H1 (cell line): ENCODE measurements around the gene LCLAT1. TPM values are rescaled to one million over a fixed set of nuclear protein-coding genes. Genes with fewer than 3 reads are reported as not detected.

Experiments used
- CTCF ChIA-PET: fragments of 300-600 bp; sonication (Branson Sonifier 250); formaldehyde crosslinking; loops from one replicate; lab custom pipeline; 2021; ENCODE audit not compliant: partially characterized antibody; lab: Charles Lee
- POLR2A ChIA-PET: fragments of 300-600 bp; sonication (Branson Sonifier 250); formaldehyde crosslinking; loops from one replicate; lab custom pipeline; 2021; ENCODE audit warnings: inconsistent platforms; ENCODE audit not compliant: partially characterized antibody; lab: Charles Lee
- DNase-seq, 2 experiments: peaks; one replicate each; pipeline versions ENCODE4 v3.0.0 to v3.0.0-alpha.2; 2010 to 2022; ENCODE audit warnings: low spot score in 2 of 2, low read depth in 1 of 2, mixed read lengths in 1 of 2
- FAIRE-seq: peaks from 2 replicates; lab custom pipeline; 2011; peaks lifted over from hg19 to GRCh38; lab: Jason Lieb, UNC
- H2AFZ ChIP-seq: 2 replicates; pipeline ENCODE4 v1.8.1; 2012; ENCODE audit warnings: low read length, inconsistent platforms
- H2AK5ac ChIP-seq: 2 replicates; pipeline ENCODE4 v1.6.1; 2013; ENCODE audit warnings: low read depth, low read length
- H2BK120ac ChIP-seq: replicated peaks from 2 replicates; pipeline ENCODE3; 2013; ENCODE audit warnings: low read depth, low read length, inconsistent platforms
- H2BK12ac ChIP-seq: 2 replicates; pipeline ENCODE4 v1.6.1; 2013; ENCODE audit warnings: low read depth, low read length
- H2BK15ac ChIP-seq: 2 replicates; pipeline ENCODE4 v1.6.1; 2013; ENCODE audit warnings: low read length
- H2BK20ac ChIP-seq: 2 replicates; pipeline ENCODE4 v1.6.1; 2013; ENCODE audit warnings: low read length
- H2BK5ac ChIP-seq: 2 replicates; pipeline ENCODE4 v1.6.1; 2013; ENCODE audit warnings: low read depth, low read length
- H3K14ac ChIP-seq: 2 replicates; pipeline ENCODE4 v1.6.1; 2013; ENCODE audit warnings: inconsistent platforms; ENCODE audit not compliant: insufficient read length
- H3K18ac ChIP-seq: 2 replicates; pipeline ENCODE4 v1.6.1; 2013; ENCODE audit warnings: low read length; ENCODE audit errors: extremely low read depth
- H3K23ac ChIP-seq: 2 replicates; pipeline ENCODE4 v1.6.1; 2013; ENCODE audit warnings: inconsistent platforms; ENCODE audit not compliant: insufficient read length
- H3K23me2 ChIP-seq: 2 replicates; pipeline ENCODE4 v1.6.1; 2013; ENCODE audit warnings: low read depth, low read length
- H3K27ac ChIP-seq: 2 replicates; pipeline ENCODE4 v1.6.1; 2011; ENCODE audit warnings: low read depth, low read length, inconsistent platforms
- H3K27me3 ChIP-seq, 4 experiments: replicated peaks in 1 of 4; 1 replicate in 1 of 4; 2 replicates in 3 of 4; pipeline versions ENCODE4 v1.6.1 to v1.8.1; 2011 to 2013; ENCODE audit warnings: low read length in 3 of 4, mild to moderate bottlenecking in 3 of 4, inconsistent platforms in 2 of 4, mixed read lengths in 2 of 4, moderate library complexity in 1 of 4; ENCODE audit not compliant: control insufficient read depth in 3 of 4, insufficient read depth in 3 of 4; ENCODE audit errors: extremely low read depth in 1 of 4
- H3K36me3 ChIP-seq, 4 experiments: 2 replicates each; pipeline versions ENCODE4 v1.6.1 to v1.8.1; 2011 to 2013; ENCODE audit warnings: mild to moderate bottlenecking in 4 of 4, low read length in 3 of 4, moderate library complexity in 2 of 4, control low read depth in 1 of 4, inconsistent platforms in 1 of 4; ENCODE audit not compliant: insufficient read depth in 4 of 4, control insufficient read depth in 2 of 4
- H3K4ac ChIP-seq: replicated peaks from 2 replicates; pipeline ENCODE3; 2013; ENCODE audit warnings: low read length, low read depth, mixed read lengths, inconsistent platforms; ENCODE audit not compliant: insufficient read length
- H3K4me1 ChIP-seq, 4 experiments: replicated peaks in 1 of 4; 1 replicate in 1 of 4; 2 replicates in 3 of 4; pipeline versions ENCODE4 v1.6.1 to v1.8.1; 2011 to 2013; ENCODE audit warnings: low read length in 3 of 4, inconsistent platforms in 2 of 4, mixed read lengths in 1 of 4; ENCODE audit not compliant: insufficient read depth in 4 of 4, control insufficient read depth in 3 of 4
- H3K4me2 ChIP-seq, 2 experiments: 2 replicates each; pipeline versions ENCODE4 v1.6.1 to v1.8.1; 2011 to 2013; ENCODE audit warnings: low read depth in 2 of 2, low read length in 2 of 2, control low read depth in 1 of 2, inconsistent platforms in 1 of 2, mild to moderate bottlenecking in 1 of 2; ENCODE audit not compliant: insufficient read depth in 1 of 2
- H3K4me3 ChIP-seq, 4 experiments: fragments of 200-600, 300-600 bp in 1 of 4; sonication (generic), shearing (Covaris generic), sonication (Bioruptor Twin) in 1 of 4; 2 replicates each; pipeline versions ENCODE4 v1.5.1 to v1.8.1; 2011 to 2016; ENCODE audit warnings: low read length in 4 of 4, low read depth in 3 of 4, control low read depth in 2 of 4, inconsistent platforms in 2 of 4, mild to moderate bottlenecking in 2 of 4, mixed read lengths in 1 of 4, moderate library complexity in 1 of 4; ENCODE audit not compliant: insufficient read depth in 2 of 4; ENCODE audit errors: extremely low read depth in 1 of 4
- H3K56ac ChIP-seq: replicated peaks from 2 replicates; pipeline ENCODE3; 2013; ENCODE audit warnings: low read depth, mild to moderate bottlenecking, mixed read lengths, low read length, inconsistent platforms; ENCODE audit not compliant: insufficient read length
- H3K79me1 ChIP-seq: 2 replicates; pipeline ENCODE4 v1.6.1; 2013; ENCODE audit warnings: low read depth, low read length, control low read depth
- H3K79me2 ChIP-seq, 2 experiments: 2 replicates each; pipeline versions ENCODE4 v1.6.1 to v1.8.1; 2012 to 2013; ENCODE audit warnings: low read length in 2 of 2, mild to moderate bottlenecking in 2 of 2, inconsistent platforms in 1 of 2; ENCODE audit not compliant: insufficient read depth in 2 of 2, control insufficient read depth in 1 of 2
- H3K9ac ChIP-seq, 4 experiments: replicated peaks in 1 of 4; 1 replicate in 1 of 4; 2 replicates in 3 of 4; pipeline versions ENCODE4 v1.6.1 to v1.8.1; 2011 to 2013; ENCODE audit warnings: low read depth in 3 of 4, low read length in 3 of 4, control low read depth in 2 of 4, mild to moderate bottlenecking in 2 of 4, moderate library complexity in 2 of 4, inconsistent platforms in 1 of 4; ENCODE audit errors: extremely low read depth in 1 of 4
- H3K9me3 ChIP-seq, 2 experiments: 2 replicates each; pipeline versions ENCODE4 v1.6.1 to v1.8.1; 2012 to 2013; ENCODE audit warnings: mild to moderate bottlenecking in 2 of 2, moderate library complexity in 2 of 2, control low read depth in 1 of 2, inconsistent platforms in 1 of 2, low read depth in 1 of 2, low read length in 1 of 2, mixed read lengths in 1 of 2; ENCODE audit not compliant: insufficient read depth in 2 of 2
- H4K20me1 ChIP-seq, 2 experiments: replicated peaks in 1 of 2; 2 replicates each; pipeline versions ENCODE3 to v1.8.1; 2011 to 2013; ENCODE audit warnings: inconsistent platforms in 2 of 2, low read length in 2 of 2, mild to moderate bottlenecking in 1 of 2; ENCODE audit not compliant: insufficient read depth in 2 of 2, control insufficient read depth in 1 of 2
- H4K5ac ChIP-seq: 2 replicates; pipeline ENCODE4 v1.6.1; 2013; ENCODE audit warnings: low read length, low read depth, mixed read lengths, inconsistent platforms; ENCODE audit not compliant: insufficient read length
- H4K8ac ChIP-seq: 2 replicates; pipeline ENCODE4 v1.8.0; 2013; ENCODE audit warnings: mild to moderate bottlenecking, moderate library complexity, low read length, inconsistent platforms; ENCODE audit not compliant: insufficient read depth; ENCODE audit errors: extremely low read depth
- H4K91ac ChIP-seq: replicated peaks from 2 replicates; pipeline ENCODE3; 2013; ENCODE audit warnings: low read length, mixed read lengths, inconsistent platforms; ENCODE audit not compliant: insufficient read length
- CREB1 ChIP-seq: IDR thresholded peaks from 2 replicates; pipeline ENCODE4 v1.6.1; 2012; ENCODE audit warnings: inconsistent platforms
- WGBS, 2 experiments: shearing (Covaris generic) in 1 of 2; methylation state at CpG; one replicate each; pipeline versions ENCODE4 v1.1.6 to v1.1.7; 2013 to 2015; ENCODE audit warnings: low lambda C conversion rate in 2 of 2, mixed read lengths in 2 of 2, inconsistent platforms in 1 of 2, low coverage in 1 of 2, missing lambda C conversion rate in 1 of 2; ENCODE audit not compliant: insufficient replicate concordance in 2 of 2, insufficient coverage in 1 of 2, insufficient read length in 1 of 2; ENCODE audit errors: extremely low coverage in 1 of 2, missing lambda C conversion rate in 1 of 2; 5-methylcytosine and 5-hydroxymethylcytosine counted together
- polyA plus RNA-seq, 7 experiments: library from polyadenylated mRNA; depleted of rRNA in 3 of 7; stranded (reverse) in 5 of 7; unstranded in 2 of 7; fragments of >200 nt in 5 of 7; fragments of 200-250 nt in 2 of 7; gene quantifications; 1 replicate in 5 of 7; 2 replicates in 1 of 7; 4 replicates in 1 of 7; pipeline versions ENCODE4 v1.2.1 to v1.2.3, GENCODE V29; 2011 to 2013; ENCODE audit warnings: missing spikeins in 2 of 7, mixed read lengths in 2 of 7
- total RNA-seq: library from RNA; stranded (reverse); fragmentation: NEBNext Ultra II Directional; extraction: Animal tissue kit (Norgen Biotek cat#: 25700); gene quantifications from 2 replicates; pipeline ENCODE4 v1.2.1, GENCODE V29; 2021

Gene LCLAT1
- total and polyA plus RNA-seq, 2 of the 8 experiments (the other 6 are each of a cell fraction or from before 2014, with no cell fraction given) = 7.6 to 22.0 TPM

DNA sequence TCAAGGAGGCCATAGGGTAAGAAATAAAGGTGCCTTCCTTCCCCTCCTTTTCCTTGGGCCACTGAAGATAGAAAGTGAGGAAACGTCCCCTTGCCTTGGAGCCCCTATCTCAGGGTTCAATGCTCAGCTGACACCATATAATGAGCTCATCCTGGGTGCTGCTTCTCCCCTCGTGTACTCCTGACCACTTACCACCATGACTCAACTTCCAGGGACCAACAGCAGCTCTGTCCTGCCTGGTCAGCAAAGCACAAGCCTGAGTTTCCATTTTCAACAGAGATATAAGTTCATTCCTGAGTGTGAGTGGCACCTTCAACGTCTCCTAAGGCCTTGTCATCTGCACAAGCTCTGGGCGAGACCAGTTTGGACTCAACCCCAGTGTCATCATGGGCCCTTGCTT, 209.0 kb downstream of the LCLAT1 start:
- WGBS, 2 experiments = 65% methylated on average over 4 of the region's 4 CpGs; no CpG with 5 or more reads in 1 of the 2 experiments
- CTCF ChIA-PET = interaction anchor here (0.7 to 3.3 kb wide), 4 partner anchors 9 to 65 kb away, joined by 3 to 12 read pairs (median 3); no protein-coding TSS in a partner anchor
- TF ChIP-seq CREB1 = no peak

More for the DNA sequence above, 209.0 kb downstream of the LCLAT1 start:
- Histone ChIP-seq H3K14ac (no peak overlapping the region), H3K4me3 (no peak overlapping the region), H3K18ac (no peak overlapping the region), H3K9ac (no peak overlapping the region), H4K91ac (no peak overlapping the region), H4K20me1 (no peaks in the 10 kb centered on the region), H2BK5ac (no peak overlapping the region), H3K36me3 (no peaks in the 10 kb centered on the region), H3K56ac (no peak overlapping the region), H3K27ac (no peak overlapping the region), H2AK5ac (no peak overlapping the region; the same call in 1 of the 2 replicates), H3K4me2 (no peak overlapping the region), H3K23ac (no peak overlapping the region), H3K4ac (no peak overlapping the region), H2BK120ac (no peak overlapping the region), H3K23me2 (0 out of 2 replicates have a peak, but pooled peaks cover 1% of the 10 kb centered on the region), H3K79me1 (no peaks in the 10 kb centered on the region), H3K4me1 (peaks cover 7 to 11% (median 9%) of the 10 kb centered on the region in 4 experiments; a peak in 6 of 7 replicates), H2BK20ac (no peak overlapping the region), H3K27me3 (peaks cover 0 to 6% (median 5%) of the 10 kb centered on the region in 4 experiments; a peak in 4 of 7 replicates), H2AFZ (no peak overlapping the region), H4K5ac (no peak overlapping the region), H3K9me3 (no peaks in the 10 kb centered on the region), H3K79me2 (no peaks in the 10 kb centered on the region), H2BK12ac (no peak overlapping the region), H4K8ac (no peak overlapping the region), H2BK15ac (0 out of 2 replicates have a peak overlapping the region, but pooled peaks have one; percentile 37)
- FAIRE-seq (no peak), DNase-seq (no peak)
- POLR2A ChIA-PET = no interaction called here
